Thyroid gland (tissue), 4 donors: Measurements from ENCODE around the gene DMAC1. TPM values are rescaled to one million over a fixed set of nuclear protein-coding genes. Genes with fewer than 3 reads are reported as not detected.

Experiments
- DNase-seq, 2 donors: peaks; one replicate each; pipeline ENCODE4 v3.0.0-alpha.2; 2019
- H3K27ac ChIP-seq, 3 donors: fragments of 200-600 bp; sonication (generic); 1 replicate in 2 of 3; 2 replicates in 1 of 3; pipeline ENCODE4 v1.5.1; 2016 to 2019; ENCODE audit warnings: mild to moderate bottlenecking in 1 of 3, moderate library complexity in 1 of 3
- H3K27me3 ChIP-seq: fragments of 200-600 bp; sonication (generic); one replicate; pipeline ENCODE4 v1.5.1; 2019
- H3K36me3 ChIP-seq, 2 donors: fragments of 200-600 bp; sonication (generic); one replicate each; pipeline ENCODE4 v1.5.1; 2016 to 2019
- H3K4me1 ChIP-seq, 2 donors: fragments of 200-600 bp; sonication (generic); one replicate each; pipeline ENCODE4 v1.5.1; 2017 to 2019
- H3K4me3 ChIP-seq, 3 donors: fragments of 200-600 bp; sonication (generic); replicated peaks in 1 of 3; 1 replicate in 2 of 3; 2 replicates in 1 of 3; pipeline ENCODE4 v1.5.1; 2016; ENCODE audit warnings: mild to moderate bottlenecking in 1 of 3
- H3K9me3 ChIP-seq: fragments of 200-600 bp; sonication (generic); one replicate; pipeline ENCODE4 v1.5.1; 2017
- POLR2A ChIP-seq, 2 donors: fragments of 450-650 bp; IDR thresholded peaks; one replicate each; pipeline ENCODE4 v1.6.1; 2017; ENCODE audit warnings: antibody characterized with exemption in 2 of 2, mild to moderate bottlenecking in 2 of 2, moderate library complexity in 1 of 2
- WGBS, 2 donors: methylation state at CpG; one replicate each; pipeline ENCODE4 v1.1.5; 2017; 5-methylcytosine and 5-hydroxymethylcytosine counted together
- intact Hi-C: fragments of 100-400 bp; cut with DNase I; formaldehyde crosslinking; loops from one replicate; pipeline ENCODE4 v1.15.1; 2023
- total RNA-seq, 4 donors: library from RNA; depleted of rRNA; stranded (reverse); fragments of >200 nt; gene quantifications; one replicate each; pipeline ENCODE4 v1.2.3, GENCODE V29; 2016
- TF ChIP-seq, protein P1 (sequence below), 6 experiments: fragments of 200-600 bp in 3 of 6; fragments of 450-650 bp in 3 of 6; sonication (generic) in 3 of 6; IDR thresholded peaks; one replicate each; pipeline ENCODE4 v1.5.1; 2016 to 2019; ENCODE audit warnings: antibody characterized with exemption in 6 of 6, mild to moderate bottlenecking in 2 of 6, inconsistent platforms in 1 of 6, moderate library complexity in 1 of 6

DMAC1 gene
- total RNA-seq, 4 donors from 2014 or later: 13.6 to 20.5 (median 16.5) TPM

GRCh38 chr9:7819984-7820383 lies 20.4 kb upstream of the DMAC1 start:
- Histone ChIP-seq H3K36me3 (no peaks in the 10 kb centered on the region), H3K4me1 (no peaks in the 10 kb centered on the region), H3K27me3 (no peaks in the 10 kb centered on the region), H3K27ac (no peak overlapping the region), H3K4me3 (no peak overlapping the region), H3K9me3 (no peaks in the 10 kb centered on the region)
- WGBS, 2 donors: 0 to 1% methylated on average over 1 of the region's 1 CpG
- intact Hi-C loops: no loop called here
- DNase-seq: no peak
- TF ChIP-seq, protein P1, sequence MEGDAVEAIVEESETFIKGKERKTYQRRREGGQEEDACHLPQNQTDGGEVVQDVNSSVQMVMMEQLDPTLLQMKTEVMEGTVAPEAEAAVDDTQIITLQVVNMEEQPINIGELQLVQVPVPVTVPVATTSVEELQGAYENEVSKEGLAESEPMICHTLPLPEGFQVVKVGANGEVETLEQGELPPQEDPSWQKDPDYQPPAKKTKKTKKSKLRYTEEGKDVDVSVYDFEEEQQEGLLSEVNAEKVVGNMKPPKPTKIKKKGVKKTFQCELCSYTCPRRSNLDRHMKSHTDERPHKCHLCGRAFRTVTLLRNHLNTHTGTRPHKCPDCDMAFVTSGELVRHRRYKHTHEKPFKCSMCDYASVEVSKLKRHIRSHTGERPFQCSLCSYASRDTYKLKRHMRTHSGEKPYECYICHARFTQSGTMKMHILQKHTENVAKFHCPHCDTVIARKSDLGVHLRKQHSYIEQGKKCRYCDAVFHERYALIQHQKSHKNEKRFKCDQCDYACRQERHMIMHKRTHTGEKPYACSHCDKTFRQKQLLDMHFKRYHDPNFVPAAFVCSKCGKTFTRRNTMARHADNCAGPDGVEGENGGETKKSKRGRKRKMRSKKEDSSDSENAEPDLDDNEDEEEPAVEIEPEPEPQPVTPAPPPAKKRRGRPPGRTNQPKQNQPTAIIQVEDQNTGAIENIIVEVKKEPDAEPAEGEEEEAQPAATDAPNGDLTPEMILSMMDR (IDR thresholded peaks at IDR 0.05): no peak
- TF ChIP-seq POLR2A (IDR thresholded peaks at IDR 0.05): no peak

GRCh38 chr9:7816021-7816420 lies 16.4 kb upstream of the DMAC1 start:
- H3K27ac ChIP-seq: no peak overlapping the region
- H3K36me3 ChIP-seq: no peaks in the 10 kb centered on the region
- DNase-seq: no peak
- TF ChIP-seq POLR2A (IDR thresholded peaks at IDR 0.05): no peak
- TF ChIP-seq, protein P1 (IDR thresholded peaks at IDR 0.05): no peak
- no peaks in the 10 kb centered on the region for H3K9me3 ChIP-seq
- intact Hi-C loops: no loop called here
- no peaks in the 10 kb centered on the region for H3K27me3 ChIP-seq
- 70 to 73% methylated on average over 2 of the region's 2 CpGs for WGBS, 2 donors
- H3K4me1 ChIP-seq: no peaks in the 10 kb centered on the region
- no peak overlapping the region for H3K4me3 ChIP-seq

- Histone ChIP-seq H3K27ac (no peak overlapping the region), H3K9me3 (no peaks in the 10 kb centered on the region), H3K4me3 (no peak overlapping the region), H3K4me1 (no peaks in the 10 kb centered on the region), H3K27me3 (no peaks in the 10 kb centered on the region), H3K36me3 (no peaks in the 10 kb centered on the region)
- TF ChIP-seq, protein P1 (IDR thresholded peaks at IDR 0.05): no peak
- TF ChIP-seq POLR2A (IDR thresholded peaks at IDR 0.05): no peak
- intact Hi-C loops: no loop called here
- 81 to 84% methylated on average over 2 of the region's 2 CpGs for WGBS, 2 donors
- DNase-seq: no peak
These were observed 13.5 kb upstream of the DMAC1 start for GRCh38 chr9:7813030-7813429.

DNA sequence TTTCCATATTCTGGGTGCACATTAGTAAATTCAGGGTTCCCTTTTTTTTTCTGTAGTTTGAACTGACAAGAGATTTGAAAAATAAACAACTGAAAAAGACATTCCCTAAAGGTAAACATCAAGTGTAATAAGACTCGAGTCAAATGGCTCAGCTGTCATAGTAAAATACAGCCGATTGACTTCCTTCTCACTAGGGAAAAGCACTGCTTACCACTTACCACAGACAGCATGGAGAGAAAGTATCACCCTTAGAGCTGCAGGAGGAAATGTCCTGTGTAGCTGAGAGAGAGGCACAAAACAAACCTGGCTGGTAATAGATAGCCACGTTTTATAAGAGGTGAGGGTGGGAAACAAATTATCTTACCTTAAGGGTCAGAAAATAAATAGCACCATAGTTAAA lies 12.1 kb upstream of the DMAC1 start:
- intact Hi-C loops: no loop called here
- no peaks in the 10 kb centered on the region for H3K27me3 ChIP-seq
- no peaks in the 10 kb centered on the region for H3K4me1 ChIP-seq
- TF ChIP-seq, protein P1 (IDR thresholded peaks at IDR 0.05): no peak
- TF ChIP-seq POLR2A (IDR thresholded peaks at IDR 0.05): no peak
- H3K36me3 ChIP-seq: no peaks in the 10 kb centered on the region
- WGBS, 2 donors: 31 to 40% methylated on average over 3 of the region's 3 CpGs
- no peak overlapping the region for H3K27ac ChIP-seq
- H3K9me3 ChIP-seq: no peaks in the 10 kb centered on the region
- DNase-seq: no peak
- no peak overlapping the region for H3K4me3 ChIP-seq

GRCh38 chr9:7802666-7803065 lies 3.1 kb upstream of the DMAC1 start:
- DNase-seq: no peak
- peaks cover 5 to 10% of the 10 kb centered on the region in 2 donors for H3K4me1 ChIP-seq
- H3K27me3 ChIP-seq: no peaks in the 10 kb centered on the region
- H3K36me3 ChIP-seq: no peaks in the 10 kb centered on the region
- no peak overlapping the region for H3K4me3 ChIP-seq
- TF ChIP-seq, protein P1 (IDR thresholded peaks at IDR 0.05): no peak
- no peak for TF ChIP-seq POLR2A (IDR thresholded peaks at IDR 0.05)
- H3K27ac ChIP-seq: no peak overlapping the region
- intact Hi-C loops: no loop called here
- H3K9me3 ChIP-seq: no peaks in the 10 kb centered on the region
